Skeletal muscle tissue (tissue), 4 donors: ENCODE measurements around the gene ITGB1BP1. TPM values are rescaled to one million over a fixed set of nuclear protein-coding genes. Genes with fewer than 3 reads are reported as not detected.
A peak's percentile ranks its signal among the peaks of the same experiment; 100 is the strongest.

Experiments
- H3K27ac ChIP-seq: one replicate; pipeline ENCODE4 v1.7.0; 2013; ENCODE audit warnings: mild to moderate bottlenecking, low read depth, low read length, inconsistent platforms
- H3K27me3 ChIP-seq, 3 donors: one replicate each; pipeline ENCODE4 v1.7.0; 2013; ENCODE audit warnings: low read length in 3 of 3; ENCODE audit not compliant: control insufficient read depth in 3 of 3, insufficient read depth in 3 of 3
- H3K36me3 ChIP-seq, 3 donors: one replicate each; pipeline ENCODE4 v1.7.0; 2013; ENCODE audit warnings: low read length in 3 of 3; ENCODE audit not compliant: control insufficient read depth in 3 of 3, insufficient read depth in 3 of 3
- H3K4me1 ChIP-seq, 3 donors: one replicate each; pipeline ENCODE4 v1.7.0; 2013; ENCODE audit warnings: low read length in 3 of 3, mild to moderate bottlenecking in 3 of 3; ENCODE audit not compliant: control insufficient read depth in 3 of 3, insufficient read depth in 3 of 3
- H3K4me3 ChIP-seq, 3 donors: one replicate each; pipeline ENCODE4 v1.7.0; 2013; ENCODE audit warnings: low read length in 3 of 3
- H3K9ac ChIP-seq, 3 donors: one replicate each; pipeline ENCODE4 v1.7.0; 2013; ENCODE audit warnings: low read length in 3 of 3, mild to moderate bottlenecking in 3 of 3, moderate library complexity in 2 of 3, low read depth in 1 of 3
- H3K9me3 ChIP-seq, 3 donors: one replicate each; pipeline ENCODE4 v1.7.0; 2013; ENCODE audit warnings: low read length in 3 of 3; ENCODE audit not compliant: control insufficient read depth in 3 of 3
- total RNA-seq: library from RNA; depleted of rRNA; stranded (reverse); fragments of >200 nt; gene quantifications from one replicate; pipeline ENCODE4 v1.2.3, GENCODE V29; 2014
- donor health status: Osteomylitis.

Gene ITGB1BP1
- total RNA-seq, 1 donor from 2014 or later = 37.1 TPM

GRCh38 chr2:9392898-9393765 lies 30.2 kb downstream of the ITGB1BP1 start:
- no peaks in the 10 kb centered on the region for H3K27me3 ChIP-seq
- H3K36me3 ChIP-seq = peaks cover 4 to 27% (median 14%) of the 10 kb centered on the region in 3 donors
- H3K27ac ChIP-seq = peak overlapping the region; percentile 78
- no peak overlapping the region for H3K4me3 ChIP-seq
- peaks cover 6 to 7% (median 6%) of the 10 kb centered on the region in 3 donors for H3K4me1 ChIP-seq
- H3K9ac ChIP-seq = peak overlapping the region in 1 of 3 donors; percentile 50
- no peaks in the 10 kb centered on the region for H3K9me3 ChIP-seq

GRCh38 chr2:9391961-9392720 lies 31.2 kb downstream of the ITGB1BP1 start:
- Histone ChIP-seq H3K9ac (peak overlapping the region in 1 of 3 donors; percentile 50), H3K4me3 (no peak overlapping the region), H3K27ac (peak overlapping the region; percentile 78), H3K27me3 (no peaks in the 10 kb centered on the region), H3K9me3 (no peaks in the 10 kb centered on the region), H3K36me3 (peaks cover 7 to 32% (median 12%) of the 10 kb centered on the region in 3 donors), H3K4me1 (peaks cover 6 to 7% (median 6%) of the 10 kb centered on the region in 3 donors)

DNA sequence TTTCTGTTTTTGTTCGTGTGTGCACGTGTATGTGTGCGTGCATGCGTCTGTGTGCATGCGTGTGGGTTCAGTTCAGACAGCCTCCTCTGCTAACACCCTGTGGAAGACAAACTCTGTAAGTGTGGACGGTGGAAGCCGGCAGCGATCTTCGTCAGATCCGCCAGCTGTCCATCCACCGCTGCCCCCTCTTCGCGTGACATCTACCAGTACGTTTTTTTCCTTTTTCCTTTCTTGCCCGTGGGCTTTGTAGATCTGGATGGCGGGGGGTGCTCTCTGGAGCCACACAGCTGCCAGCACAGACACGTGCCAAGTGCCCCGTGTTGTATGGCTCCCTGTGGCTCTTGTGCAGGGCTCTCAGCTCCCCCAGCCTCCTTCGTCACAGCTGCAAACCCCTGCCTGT lies 32.3 kb downstream of the ITGB1BP1 start:
- H3K9ac ChIP-seq = no peak overlapping the region
- peaks cover 7 to 30% (median 9%) of the 10 kb centered on the region in 3 donors for H3K36me3 ChIP-seq
- H3K27ac ChIP-seq = no peak overlapping the region
- H3K27me3 ChIP-seq = no peaks in the 10 kb centered on the region
- no peak overlapping the region for H3K4me3 ChIP-seq
- no peaks in the 10 kb centered on the region for H3K9me3 ChIP-seq
- peaks cover 10 to 12% (median 10%) of the 10 kb centered on the region in 3 donors for H3K4me1 ChIP-seq

- H3K36me3 ChIP-seq = peaks cover 7 to 33% (median 8%) of the 10 kb centered on the region in 3 donors
- no peak overlapping the region for H3K27ac ChIP-seq
- H3K4me1 ChIP-seq = peaks cover 10 to 12% (median 10%) of the 10 kb centered on the region in 3 donors
- no peaks in the 10 kb centered on the region for H3K27me3 ChIP-seq
- no peak overlapping the region for H3K9ac ChIP-seq
- no peak overlapping the region for H3K4me3 ChIP-seq
- no peaks in the 10 kb centered on the region for H3K9me3 ChIP-seq
Observed at GRCh38 chr2:9390151-9390850, 33.0 kb downstream of the ITGB1BP1 start.

- no peaks in the 10 kb centered on the region for H3K9me3 ChIP-seq
- H3K9ac ChIP-seq = no peak overlapping the region
- H3K36me3 ChIP-seq = peaks cover 7 to 30% (median 8%) of the 10 kb centered on the region in 3 donors
- peaks cover 10 to 12% (median 10%) of the 10 kb centered on the region in 3 donors for H3K4me1 ChIP-seq
- H3K27ac ChIP-seq = no peak overlapping the region
- H3K4me3 ChIP-seq = no peak overlapping the region
- no peaks in the 10 kb centered on the region for H3K27me3 ChIP-seq
Observed at GRCh38 chr2:9388950-9389911, 34.1 kb downstream of the ITGB1BP1 start.

GRCh38 chr2:9388199-9388681 lies 35.1 kb downstream of the ITGB1BP1 start:
- Histone ChIP-seq H3K4me3 (no peak overlapping the region), H3K9ac (no peak overlapping the region), H3K27ac (no peak overlapping the region), H3K4me1 (peaks cover 10 to 12% (median 10%) of the 10 kb centered on the region in 3 donors), H3K36me3 (peaks cover 7 to 32% (median 8%) of the 10 kb centered on the region in 3 donors), H3K27me3 (no peaks in the 10 kb centered on the region), H3K9me3 (no peaks in the 10 kb centered on the region)

GRCh38 chr2:9385841-9386240 lies 37.5 kb downstream of the ITGB1BP1 start:
- Histone ChIP-seq H3K9me3 (no peaks in the 10 kb centered on the region), H3K36me3 (peaks cover 4 to 31% (median 7%) of the 10 kb centered on the region in 3 donors), H3K27ac (no peak overlapping the region)

GRCh38 chr2:9384521-9384920 lies 38.8 kb downstream of the ITGB1BP1 start:
- Histone ChIP-seq H3K9ac (no peak overlapping the region), H3K36me3 (peaks cover 4 to 24% (median 4%) of the 10 kb centered on the region in 3 donors)

More at GRCh38 chr2:9385841-9386240, 37.5 kb downstream of the ITGB1BP1 start:
- Histone ChIP-seq H3K9ac (no peak overlapping the region), H3K27me3 (no peaks in the 10 kb centered on the region), H3K4me3 (no peak overlapping the region), H3K4me1 (peaks cover 7 to 12% (median 12%) of the 10 kb centered on the region in 3 donors)

More at GRCh38 chr2:9384521-9384920, 38.8 kb downstream of the ITGB1BP1 start:
- Histone ChIP-seq H3K27me3 (no peaks in the 10 kb centered on the region), H3K4me3 (no peak overlapping the region), H3K9me3 (no peaks in the 10 kb centered on the region), H3K27ac (no peak overlapping the region), H3K4me1 (peaks cover 10 to 16% (median 15%) of the 10 kb centered on the region in 3 donors)
